ENCODE measurements around the gene TMEM131. TPM values are rescaled to one million over a fixed set of nuclear protein-coding genes. Genes with fewer than 3 reads are reported as not detected.

The TMEM131 gene
- total RNA-seq, 1 donor from 2014 or later = 38.0 TPM

GRCh38 chr2:97819754-97820153 lies 176.0 kb downstream of the TMEM131 start:
- intact Hi-C loops (cut with micrococcal nuclease) = no loop called here

GRCh38 chr2:97816411-97816810 lies 179.3 kb downstream of the TMEM131 start:
- intact Hi-C loops (cut with micrococcal nuclease) = no loop called here

- intact Hi-C loops (cut with micrococcal nuclease) = no loop called here
Observed at GRCh38 chr2:97812931-97813330, 182.8 kb downstream of the TMEM131 start.

GRCh38 chr2:97808816-97809215 lies 186.9 kb downstream of the TMEM131 start:
- intact Hi-C loops (cut with micrococcal nuclease) = loop anchor here (10.0 kb wide), 1 partner anchor 346 kb away; no protein-coding TSS in a partner anchor

GRCh38 chr2:97806738-97807618 lies 188.8 kb downstream of the TMEM131 start:
- intact Hi-C loops (cut with micrococcal nuclease) = loop anchor here (1.0 to 10.0 kb wide), 6 partner anchors 188 to 578 kb away; partner anchors contain the start of genes TMEM131 and VWA3B

GRCh38 chr2:97805776-97806175 lies 190.0 kb downstream of the TMEM131 start:
- intact Hi-C loops (cut with micrococcal nuclease) = loop anchor here (1.0 to 10.0 kb wide), 6 partner anchors 190 to 580 kb away; partner anchors contain the start of genes TMEM131 and VWA3B

- intact Hi-C loops (cut with micrococcal nuclease) = loop anchor here (10.0 kb wide), 1 partner anchor 354 kb away; no protein-coding TSS in a partner anchor
Observed at GRCh38 chr2:97801028-97801427, 194.7 kb downstream of the TMEM131 start.

GRCh38 chr2:97798416-97798815 lies 197.3 kb downstream of the TMEM131 start:
- intact Hi-C loops (cut with micrococcal nuclease) = no loop called here

GRCh38 chr2:97797355-97797754 lies 198.4 kb downstream of the TMEM131 start:
- intact Hi-C loops (cut with micrococcal nuclease) = no loop called here

GRCh38 chr2:97796465-97797126 lies 199.2 kb downstream of the TMEM131 start:
- intact Hi-C loops (cut with micrococcal nuclease) = no loop called here

- intact Hi-C loops (cut with micrococcal nuclease) = no loop called here
Observed at GRCh38 chr2:97792416-97792815, 203.3 kb downstream of the TMEM131 start.

- intact Hi-C loops (cut with micrococcal nuclease) = no loop called here
Observed at GRCh38 chr2:97788986-97789644, 206.6 kb downstream of the TMEM131 start.

- intact Hi-C loops (cut with micrococcal nuclease) = no loop called here
Observed at GRCh38 chr2:97785818-97786217, 209.9 kb downstream of the TMEM131 start.

GRCh38 chr2:97784953-97785352 lies 210.8 kb downstream of the TMEM131 start:
- intact Hi-C loops (cut with micrococcal nuclease) = no loop called here

- intact Hi-C loops (cut with micrococcal nuclease) = no loop called here
Observed at GRCh38 chr2:97781981-97782380, 213.8 kb downstream of the TMEM131 start.

GRCh38 chr2:97779141-97779540 lies 216.6 kb downstream of the TMEM131 start:
- intact Hi-C loops (cut with micrococcal nuclease) = no loop called here

- intact Hi-C loops (cut with micrococcal nuclease) = no loop called here
Observed at GRCh38 chr2:97775074-97775473, 220.7 kb downstream of the TMEM131 start.

- intact Hi-C loops (cut with micrococcal nuclease) = no loop called here
Observed at GRCh38 chr2:97774425-97774824, 221.3 kb downstream of the TMEM131 start.

- intact Hi-C loops (cut with micrococcal nuclease) = no loop called here
Observed at GRCh38 chr2:97770445-97770844, 225.3 kb downstream of the TMEM131 start.

- intact Hi-C loops (cut with micrococcal nuclease) = no loop called here
Observed at GRCh38 chr2:97769711-97770110, 226.0 kb downstream of the TMEM131 start.

GRCh38 chr2:97769308-97769707 lies 226.4 kb downstream of the TMEM131 start:
- intact Hi-C loops (cut with micrococcal nuclease) = no loop called here

GRCh38 chr2:97766567-97766966 lies 229.2 kb downstream of the TMEM131 start:
- intact Hi-C loops (cut with micrococcal nuclease) = no loop called here

Measured in T-helper 1 cell treated with Interleukin-12 subunit alpha and Interleukin-12 subunit beta and Interleukin-4 antibody, amounts not matched to agents 30 ng/mL and 1 ng/mL, for 36 hours (primary cell).